Gastroesophageal sphincter (tissue), 3 donors: ENCODE measurements around the gene KIF26A.

Experiments
- CTCF ChIP-seq, 4 experiments: fragments of 200-600 bp in 2 of 4; fragments of 450-650 bp in 2 of 4; sonication (generic) in 1 of 4; IDR thresholded peaks; one replicate each; pipeline ENCODE4 v1.5.1; 2017 to 2019; ENCODE audit warnings: antibody characterized with exemption in 4 of 4, mild to moderate bottlenecking in 2 of 4, moderate library complexity in 2 of 4
- POLR2AphosphoS5 ChIP-seq: sonication (generic); formaldehyde crosslinking; IDR thresholded peaks from one replicate; pipeline ENCODE4 v1.6.1; 2017; ENCODE audit warnings: antibody characterized with exemption

- TF ChIP-seq CTCF (IDR thresholded peaks at IDR 0.05): no peak
- no peak for TF ChIP-seq POLR2AphosphoS5
Observed at GRCh38 chr14:104107611-104108569, 30.5 kb upstream of the KIF26A start.
